ENCODE data around the gene RANBP1. TPM values are rescaled to one million over a fixed set of nuclear protein-coding genes. Genes with fewer than 3 reads are reported as not detected.

Gene RANBP1
- total and polyA plus RNA-seq, 2 of the 13 experiments (the other 11 are each of a cell fraction or from before 2014, with no cell fraction given): 181 to 492 TPM

DNA sequence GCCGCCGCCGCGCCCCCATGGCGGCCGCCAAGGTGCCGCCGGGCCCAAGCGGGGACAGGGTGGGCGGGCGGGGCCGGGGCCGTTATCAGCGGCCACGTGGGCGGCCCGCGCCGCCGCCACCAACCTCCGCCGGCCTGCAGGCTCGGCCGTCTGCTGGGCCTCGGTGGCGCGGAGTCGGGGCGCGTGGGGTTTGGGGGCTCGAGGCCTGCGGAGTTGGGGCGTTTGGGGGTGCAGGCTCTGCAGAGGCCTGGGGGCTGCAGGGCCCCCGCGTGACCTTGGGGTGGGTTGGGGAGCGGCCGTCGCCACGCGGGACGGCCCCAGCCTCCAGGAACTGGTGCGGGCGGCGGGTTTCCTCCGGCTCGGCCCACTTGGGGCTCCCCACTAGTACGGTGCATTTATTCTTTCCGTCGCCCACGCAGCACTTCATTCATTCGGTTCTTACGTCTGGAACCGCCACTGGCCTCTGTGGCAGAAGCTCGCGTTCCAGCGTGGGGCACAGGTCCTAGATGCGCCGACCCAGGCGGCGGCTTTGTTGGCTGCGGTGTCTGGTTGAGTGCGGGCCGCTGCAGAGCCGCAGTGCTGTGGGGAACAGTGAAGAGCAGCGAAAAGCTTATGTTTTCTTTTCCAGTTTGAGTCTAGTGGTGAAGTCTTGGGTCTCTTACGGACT is 1.9 kb downstream of the RANBP1 start:
- peak overlapping the region; percentile 83 for H3K27ac ChIP-seq (ENCODE audit: extremely low read length, insufficient read depth, low read length)
- H3K4me3 ChIP-seq (replicated peaks in 1 of 3; ENCODE audit: insufficient read depth in 1 of 3, low read depth in 2 of 3, low read length in 3 of 3): peak overlapping the region; percentile 87 to 94 (median 90)
- H3K4me2 ChIP-seq (ENCODE audit: low read depth, low read length): peak overlapping the region; percentile 81
- in situ Hi-C loops (cut with HindIII; ENCODE audit: extremely low pct_ligation_motif_present, low pct_unique_long_range_greater_than_20kb): no loop called here
- H3K9ac ChIP-seq (ENCODE audit: insufficient read depth, low read depth, low read length): peak overlapping the region; percentile 90
- H3K4me1 ChIP-seq (ENCODE audit: insufficient read depth, low read length): peaks cover 55% of the 10 kb centered on the region
- ChIA-PET CTCF (ENCODE audit: low intra/inter-chr PET ratio, low total read pairs) (no interaction called here), POLR2A (interaction anchor here (0.9 to 2.2 kb wide), 8 partner anchors 9 to 276 kb away, joined by 3 to 15 read pairs (median 4); partner anchors contain the start of genes ZDHHC8 and ZNF74)
- H4K20me1 ChIP-seq (ENCODE audit: insufficient read depth, low read length): 0 out of 2 replicates have a peak, but pooled peaks cover 3% of the 10 kb centered on the region
- no peak for FAIRE-seq
- WGBS (ENCODE audit: low lambda C conversion rate): 0% methylated on average over 20 of the region's 66 CpGs
- ATAC-seq: no peak
- no peak for DNase-seq (ENCODE audit: low spot score)
- H3K79me2 ChIP-seq (ENCODE audit: insufficient read depth, low read length): peaks cover 67% of the 10 kb centered on the region
- peaks cover 17 to 72% of the 10 kb centered on the region in 2 experiments for H3K36me3 ChIP-seq (replicated peaks in 1 of 2; ENCODE audit: control insufficient read depth in 1 of 2, insufficient read depth in 2 of 2, low read length in 2 of 2)
- intact Hi-C loops (cut with micrococcal nuclease; ENCODE audit: unreplicated experiment): loop anchor here (1.0 to 5.0 kb wide), 2 partner anchors 12 to 35 kb away; partner anchors contain the start of gene DGCR8
- no peak overlapping the region for H2AFZ ChIP-seq (ENCODE audit: low read length)
- H3K27me3 ChIP-seq (ENCODE audit: control insufficient read depth in 1 of 2, insufficient read depth in 2 of 2, low read length in 2 of 2): no peaks in the 10 kb centered on the region; a peak in 1 of 5 replicates
- no TSS peak for BruUV-seq (replicated peaks)
- no peaks in the 10 kb centered on the region for H3K9me3 ChIP-seq (ENCODE audit: low read length)
- TF ChIP-seq ARID4A (CRISPR knock-in tag; IDR thresholded peaks at IDR 0.05; ENCODE audit: borderline replicate concordance) (no peak; the same call in 1 of the 2 replicates), ZNF274 (CRISPR knock-in tag; IDR thresholded peaks at IDR 0.05) (no peak), ZSCAN31 (CRISPR knock-in tag; IDR thresholded peaks at IDR 0.05; ENCODE audit: low read depth) (0 out of 2 replicates have a peak, but pooled peaks have one; percentile 4), TAF1 (CRISPR knock-in tag; IDR thresholded peaks at IDR 0.05) (0 out of 2 replicates have a peak, but pooled peaks have one; percentile 26), TMF1 (CRISPR knock-in tag; IDR thresholded peaks at IDR 0.05; ENCODE audit: low read depth) (0 out of 2 replicates have a peak, but pooled peaks have one; percentile 21), KLF12 (CRISPR knock-in tag; IDR thresholded peaks at IDR 0.05; ENCODE audit: borderline replicate concordance) (no peak), ZNF569 (CRISPR knock-in tag; IDR thresholded peaks at IDR 0.05; ENCODE audit: borderline replicate concordance) (0 out of 2 replicates have a peak, but pooled peaks have one; percentile 1), RNF2 (conservative IDR thresholded peaks at IDR 0.05; ENCODE audit: low read depth) (no peak), SUZ12 (IDR thresholded peaks at IDR 0.05; ENCODE audit: low read depth, low read length) (no peak), ZNF615 (CRISPR knock-in tag; IDR thresholded peaks at IDR 0.05; ENCODE audit: borderline replicate concordance) (0 out of 2 replicates have a peak, but pooled peaks have one; percentile 48), ARHGAP35 (CRISPR knock-in tag; IDR thresholded peaks at IDR 0.05; ENCODE audit: borderline replicate concordance) (no peak), RXRA (CRISPR knock-in tag; IDR thresholded peaks at IDR 0.05) (no peak), MAFK (conservative IDR thresholded peaks at IDR 0.05 in 1 of 2, IDR thresholded peaks at IDR 0.05 in 1 of 2; ENCODE audit: low read length in 2 of 2) (no peak), ZMAT3 (CRISPR knock-in tag; conservative IDR thresholded peaks at IDR 0.05) (0 out of 2 replicates have a peak, but pooled peaks have one; percentile 12), ZFY (CRISPR knock-in tag; IDR thresholded peaks at IDR 0.05) (peak; percentile 16), NFE2 (CRISPR knock-in tag; IDR thresholded peaks at IDR 0.05) (no peak), DMTF1 (CRISPR knock-in tag; IDR thresholded peaks at IDR 0.05) (no peak), KDM4B (CRISPR knock-in tag; IDR thresholded peaks at IDR 0.05) (no peak)
